ENCODE data around the gene DESI1. TPM values are rescaled to one million over a fixed set of nuclear protein-coding genes. Genes with fewer than 3 reads are reported as not detected.

DESI1 gene
- total RNA-seq, 3 donors from 2014 or later (not counting 1 experiment from before 2014, with no cell fraction given), result 15.0 to 22.2 (median 20.6) TPM

- Histone ChIP-seq H3K36me3 (ENCODE audit: control insufficient read depth, insufficient read depth, low read length) (peaks cover 18% of the 10 kb centered on the region), H3K4me1 (ENCODE audit: control insufficient read depth, insufficient read depth, low read length) (peaks cover 13% of the 10 kb centered on the region), H3K27ac (ENCODE audit: low read length) (peak overlapping the region; percentile 79), H3K9me3 (ENCODE audit: control insufficient read depth, insufficient read depth, low read length) (no peaks in the 10 kb centered on the region), H3K4me3 (ENCODE audit: low read length) (peak overlapping the region; percentile 89), H3K27me3 (ENCODE audit: control insufficient read depth, insufficient read depth, low read length) (no peaks in the 10 kb centered on the region)
- Mint-ChIP-seq H3K27me3 (ENCODE audit: low read depth in 2 of 2) (no peaks in the 10 kb centered on the region), H3K27ac (peak overlapping the region; percentile 97 to 100), H3K4me3 (peak overlapping the region; percentile 100), H3K9me3 (no peaks in the 10 kb centered on the region), H3K4me1 (peaks cover 21 to 27% of the 10 kb centered on the region in 2 donors), H3K36me3 (no peaks in the 10 kb centered on the region)
- WGBS (ENCODE audit: insufficient coverage), result under 1% methylated on average over 23 of the region's 24 CpGs
- TF ChIP-seq CTCF (IDR thresholded peaks at IDR 0.05), result no peak
- DNase-seq, result peak; percentile 28 to 65
- intact Hi-C loops (cut with micrococcal nuclease), result no loop called here
- no peak for ATAC-seq
Observed at GRCh38 chr22:41619979-41620588, 759 bp downstream of the DESI1 start.

GRCh38 chr22:41613456-41613855, 7.4 kb downstream of the DESI1 start:
- Mint-ChIP-seq H3K27ac (no peak overlapping the region), H3K36me3 (peaks cover 2% of the 10 kb centered on the region), H3K9me3 (no peaks in the 10 kb centered on the region), H3K4me3 (no peak overlapping the region), H3K4me1 (peaks cover 0 to 13% of the 10 kb centered on the region in 2 donors), H3K27me3 (ENCODE audit: low read depth in 2 of 2) (peaks cover 2 to 4% of the 10 kb centered on the region in 2 donors)
- H3K4me3 ChIP-seq (ENCODE audit: low read length), result no peak overlapping the region
- no peak for TF ChIP-seq CTCF (IDR thresholded peaks at IDR 0.05)
- 90% methylated on average over 2 of the region's 2 CpGs for WGBS (ENCODE audit: insufficient coverage)
- no peak overlapping the region for H3K27ac ChIP-seq (ENCODE audit: low read length)
- H3K36me3 ChIP-seq (ENCODE audit: control insufficient read depth, insufficient read depth, low read length), result peaks cover 3% of the 10 kb centered on the region
- DNase-seq, result no peak
- ATAC-seq, result no peak
- H3K9me3 ChIP-seq (ENCODE audit: control insufficient read depth, insufficient read depth, low read length), result no peaks in the 10 kb centered on the region
- intact Hi-C loops (cut with micrococcal nuclease), result no loop called here
- peaks cover under 1% of the 10 kb centered on the region for H3K27me3 ChIP-seq (ENCODE audit: control insufficient read depth, insufficient read depth, low read length)
- no peaks in the 10 kb centered on the region for H3K4me1 ChIP-seq (ENCODE audit: control insufficient read depth, insufficient read depth, low read length)

- Histone ChIP-seq H3K9me3 (ENCODE audit: control insufficient read depth, insufficient read depth, low read length) (no peaks in the 10 kb centered on the region), H3K4me1 (ENCODE audit: control insufficient read depth, insufficient read depth, low read length) (no peaks in the 10 kb centered on the region), H3K27me3 (ENCODE audit: control insufficient read depth, insufficient read depth, low read length) (peaks cover 2% of the 10 kb centered on the region), H3K4me3 (ENCODE audit: low read length) (no peak overlapping the region), H3K36me3 (ENCODE audit: control insufficient read depth, insufficient read depth, low read length) (peaks cover 3% of the 10 kb centered on the region), H3K27ac (ENCODE audit: low read length) (no peak overlapping the region)
- intact Hi-C loops (cut with micrococcal nuclease), result no loop called here
- no peak overlapping the region for H3K27ac Mint-ChIP-seq
- H3K4me3 Mint-ChIP-seq, result no peak overlapping the region
- no peak for TF ChIP-seq CTCF (IDR thresholded peaks at IDR 0.05)
- peaks cover 7 to 11% of the 10 kb centered on the region in 2 donors for H3K27me3 Mint-ChIP-seq (ENCODE audit: low read depth in 2 of 2)
- no peak for ATAC-seq
- DNase-seq, result no peak
- peaks cover 0 to 15% of the 10 kb centered on the region in 2 donors for H3K4me1 Mint-ChIP-seq
- 94% methylated on average over 6 of the region's 6 CpGs for WGBS (ENCODE audit: insufficient coverage)
- H3K36me3 Mint-ChIP-seq, result peaks cover 6% of the 10 kb centered on the region
- H3K9me3 Mint-ChIP-seq, result no peaks in the 10 kb centered on the region
Observed at GRCh38 chr22:41612603-41613306, 8.1 kb downstream of the DESI1 start.

Data from natural killer cell (primary cell).